Breast epithelium (tissue), 3 donors: ENCODE results near the gene C3orf49.

Experiments
- POLR2A ChIP-seq: fragments of 450-650 bp; IDR thresholded peaks from one replicate; pipeline ENCODE4 v1.6.1; 2016; ENCODE audit warnings: antibody characterized with exemption, mild to moderate bottlenecking, moderate library complexity
- POLR2AphosphoS5 ChIP-seq, 3 donors: sonication (generic); formaldehyde crosslinking; IDR thresholded peaks; one replicate each; pipeline ENCODE4 v1.6.1; 2017; ENCODE audit warnings: antibody characterized with exemption in 3 of 3
- TF ChIP-seq, protein P1 (sequence below), 3 donors: fragments of 450-650 bp; IDR thresholded peaks; one replicate each; pipeline ENCODE4 v1.5.1; 2016 to 2017; ENCODE audit warnings: antibody characterized with exemption in 3 of 3, mild to moderate bottlenecking in 3 of 3, moderate library complexity in 3 of 3

DNA sequence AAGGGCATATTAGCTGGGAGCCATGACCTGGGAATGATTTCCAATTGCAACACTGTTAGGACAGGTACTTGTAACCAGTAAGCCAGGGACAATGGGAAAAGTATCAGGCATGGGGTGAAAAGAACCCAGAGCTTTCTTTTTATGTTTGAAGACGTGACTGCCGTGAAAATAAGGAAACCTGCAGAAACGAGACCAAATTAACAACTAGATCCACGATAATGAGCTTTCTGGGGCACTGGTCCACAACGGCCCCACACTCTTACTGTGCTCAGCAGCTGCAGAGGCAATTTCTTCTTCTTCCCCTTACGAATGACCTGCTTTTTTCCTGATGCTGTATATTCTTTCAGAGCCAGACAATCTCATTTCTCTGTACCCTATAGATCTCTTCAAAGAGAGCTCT, 11.4 kb downstream of the C3orf49 start:
- no peak for TF ChIP-seq POLR2A
- TF ChIP-seq, protein P1, sequence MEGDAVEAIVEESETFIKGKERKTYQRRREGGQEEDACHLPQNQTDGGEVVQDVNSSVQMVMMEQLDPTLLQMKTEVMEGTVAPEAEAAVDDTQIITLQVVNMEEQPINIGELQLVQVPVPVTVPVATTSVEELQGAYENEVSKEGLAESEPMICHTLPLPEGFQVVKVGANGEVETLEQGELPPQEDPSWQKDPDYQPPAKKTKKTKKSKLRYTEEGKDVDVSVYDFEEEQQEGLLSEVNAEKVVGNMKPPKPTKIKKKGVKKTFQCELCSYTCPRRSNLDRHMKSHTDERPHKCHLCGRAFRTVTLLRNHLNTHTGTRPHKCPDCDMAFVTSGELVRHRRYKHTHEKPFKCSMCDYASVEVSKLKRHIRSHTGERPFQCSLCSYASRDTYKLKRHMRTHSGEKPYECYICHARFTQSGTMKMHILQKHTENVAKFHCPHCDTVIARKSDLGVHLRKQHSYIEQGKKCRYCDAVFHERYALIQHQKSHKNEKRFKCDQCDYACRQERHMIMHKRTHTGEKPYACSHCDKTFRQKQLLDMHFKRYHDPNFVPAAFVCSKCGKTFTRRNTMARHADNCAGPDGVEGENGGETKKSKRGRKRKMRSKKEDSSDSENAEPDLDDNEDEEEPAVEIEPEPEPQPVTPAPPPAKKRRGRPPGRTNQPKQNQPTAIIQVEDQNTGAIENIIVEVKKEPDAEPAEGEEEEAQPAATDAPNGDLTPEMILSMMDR (IDR thresholded peaks at IDR 0.05) = no peak
- no peak for TF ChIP-seq POLR2AphosphoS5 (IDR thresholded peaks at IDR 0.05)
